Astrocyte of the cerebellum (primary cell): ENCODE measurements around the gene RBL2.

Experiments
- DNase-seq: peaks from one replicate; pipeline ENCODE4 v3.0.0-alpha.2; 2011; ENCODE audit warnings: low read depth
- H3K4me3 ChIP-seq: 2 replicates; pipeline ENCODE4 v1.5.1; 2011; ENCODE audit warnings: mild to moderate bottlenecking, low read depth, low read length, moderate library complexity
- CTCF ChIP-seq: IDR thresholded peaks from 2 replicates; pipeline ENCODE4 v1.5.1; 2012; ENCODE audit warnings: low read length, low read depth, moderate library complexity, mild to moderate bottlenecking; ENCODE audit errors: missing control alignments
- in situ Hi-C: cut with HindIII; loops from 2 replicates; pipeline ENCODE4 v1.10.0; 2017; ENCODE audit warnings: low sequenced_read_pairs

Gene RBL2

GRCh38 chr16:53465606-53466280 lies 31.5 kb downstream of the RBL2 start:
- in situ Hi-C loops: no loop called here
- H3K4me3 ChIP-seq: no peak overlapping the region
- TF ChIP-seq CTCF: no peak
- DNase-seq: peak; percentile 61

- in situ Hi-C loops: no loop called here
- no peak for TF ChIP-seq CTCF
- H3K4me3 ChIP-seq: no peak overlapping the region
- no peak for DNase-seq
Measured at GRCh38 chr16:53476867-53477266, 42.6 kb downstream of the RBL2 start.

- no peak for TF ChIP-seq CTCF
- no peak for DNase-seq
- in situ Hi-C loops: no loop called here
- no peak overlapping the region for H3K4me3 ChIP-seq
Measured at GRCh38 chr16:53478965-53479364, 44.7 kb downstream of the RBL2 start.

GRCh38 chr16:53480394-53480793 lies 46.1 kb downstream of the RBL2 start:
- no peak for DNase-seq
- no peak for TF ChIP-seq CTCF

GRCh38 chr16:53482123-53482522 lies 47.9 kb downstream of the RBL2 start:
- DNase-seq: no peak
- TF ChIP-seq CTCF: no peak
- in situ Hi-C loops: no loop called here

More at GRCh38 chr16:53480394-53480793, 46.1 kb downstream of the RBL2 start:
- no peak overlapping the region for H3K4me3 ChIP-seq
- in situ Hi-C loops: no loop called here

GRCh38 chr16:53484542-53484941 lies 50.3 kb downstream of the RBL2 start:
- in situ Hi-C loops: no loop called here
- H3K4me3 ChIP-seq: no peak overlapping the region

More at GRCh38 chr16:53482123-53482522, 47.9 kb downstream of the RBL2 start:
- no peak overlapping the region for H3K4me3 ChIP-seq

More at GRCh38 chr16:53484542-53484941, 50.3 kb downstream of the RBL2 start:
- no peak for TF ChIP-seq CTCF
- no peak for DNase-seq
